GM19395 (cell line): Measurements from ENCODE around the gene DNAJC6.

ENCODE experiments used
- ATAC-seq: cut with Tn5 transposase; IDR thresholded peaks from one replicate; pipeline ENCODE4 v1.9.1; 2021; ENCODE audit warnings: mild to moderate bottlenecking, moderate library complexity; ENCODE audit not compliant: unreplicated experiment

DNAJC6 gene

DNA sequence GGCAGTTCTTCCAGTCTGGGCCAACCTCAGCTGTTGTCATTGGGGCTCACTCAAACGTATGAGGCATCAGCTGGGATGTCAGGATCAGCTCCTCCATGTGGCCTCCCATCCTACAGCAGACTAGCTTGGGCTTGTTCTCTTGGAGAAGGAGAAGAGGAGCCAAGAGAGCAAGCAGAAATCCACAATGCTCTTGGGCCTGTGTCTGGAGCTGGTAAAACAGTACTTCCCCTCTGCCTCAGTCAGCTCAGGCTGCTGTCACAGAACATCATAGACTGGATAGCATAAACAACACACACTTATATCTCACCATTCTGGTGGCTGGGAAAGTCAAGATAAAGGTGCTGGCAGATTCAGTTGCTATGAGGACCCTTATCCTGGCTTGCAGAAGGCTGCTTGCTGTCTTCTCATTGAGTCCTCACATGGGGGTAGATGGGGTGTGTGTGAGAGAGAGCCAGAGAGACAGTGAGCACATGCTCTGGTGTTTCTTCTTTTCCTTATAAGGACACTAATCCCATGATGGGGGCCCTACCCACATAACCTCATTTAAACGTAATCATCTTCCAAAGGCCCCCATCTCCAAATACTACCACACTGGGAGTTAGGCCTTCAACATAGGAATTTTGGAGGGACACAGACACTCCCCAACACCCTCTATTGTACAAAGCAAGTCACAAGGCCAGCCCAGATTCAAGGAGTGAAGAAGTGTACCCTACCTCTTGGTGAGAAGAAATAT is 16.3 kb upstream of the DNAJC6 start:
- ATAC-seq: no peak

DNA sequence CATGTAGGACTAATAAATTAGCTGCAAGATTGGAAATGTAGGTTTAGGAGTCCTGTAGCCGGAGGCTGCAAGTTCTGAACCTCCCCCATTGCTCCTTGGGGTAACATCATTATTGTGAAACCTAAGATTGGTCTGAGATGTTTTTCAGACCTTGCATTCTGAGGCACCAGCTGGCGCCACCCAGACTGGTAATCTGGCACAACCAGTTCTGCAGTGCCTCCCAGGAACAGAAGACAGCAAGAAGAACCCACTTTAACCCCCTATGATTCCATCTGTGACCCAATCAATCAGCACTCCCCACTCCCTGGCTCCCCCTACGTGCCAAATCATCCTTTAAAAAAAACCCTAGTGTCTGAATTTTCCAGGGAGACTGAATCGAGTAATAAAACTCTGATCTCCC is 11.6 kb upstream of the DNAJC6 start:
- ATAC-seq: no peak

DNA sequence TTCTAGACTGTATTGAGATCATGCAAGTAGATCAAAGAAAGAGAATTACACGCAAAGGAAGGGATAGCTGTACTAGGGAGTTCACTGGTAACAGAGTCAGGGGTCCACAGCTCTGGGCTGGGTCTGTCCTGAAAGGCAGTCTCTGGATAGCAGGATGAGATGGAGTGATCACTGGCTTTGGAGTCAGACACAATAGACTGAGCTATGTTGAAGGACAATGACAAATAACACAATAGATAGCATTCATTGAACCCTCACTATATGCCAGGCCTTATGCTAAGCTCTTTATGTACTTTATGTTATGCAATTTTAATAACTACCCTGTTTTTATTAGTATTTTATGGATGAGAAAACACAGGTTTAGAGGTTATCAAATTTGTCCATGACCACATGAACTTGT is 10.0 kb upstream of the DNAJC6 start:
- ATAC-seq: no peak

DNA sequence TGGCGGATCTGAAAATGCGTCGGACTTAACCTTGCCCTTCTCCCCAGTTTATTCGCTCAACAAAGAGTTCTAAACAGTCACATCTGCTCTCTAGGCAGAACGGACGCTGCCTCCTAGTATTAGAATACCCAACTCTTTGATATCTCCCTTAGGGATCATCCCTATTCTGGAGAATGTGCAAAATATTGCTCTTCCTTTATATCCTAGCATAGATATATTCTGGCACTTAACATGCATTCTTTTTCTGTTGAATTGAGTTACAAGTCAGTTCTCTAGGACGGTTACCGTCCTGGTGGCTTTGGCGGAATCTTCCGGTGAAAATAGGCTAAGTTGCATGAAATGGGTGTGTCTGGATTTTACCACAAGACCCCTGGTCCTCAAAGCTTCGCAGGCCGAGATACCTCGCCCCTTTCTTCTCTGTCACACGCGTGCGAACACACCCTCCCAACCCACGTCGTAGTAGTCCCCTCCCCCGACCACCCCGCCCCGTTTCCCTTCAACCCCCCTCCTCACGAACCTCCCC is 501 bp upstream of the DNAJC6 start:
- no peak for ATAC-seq

DNA sequence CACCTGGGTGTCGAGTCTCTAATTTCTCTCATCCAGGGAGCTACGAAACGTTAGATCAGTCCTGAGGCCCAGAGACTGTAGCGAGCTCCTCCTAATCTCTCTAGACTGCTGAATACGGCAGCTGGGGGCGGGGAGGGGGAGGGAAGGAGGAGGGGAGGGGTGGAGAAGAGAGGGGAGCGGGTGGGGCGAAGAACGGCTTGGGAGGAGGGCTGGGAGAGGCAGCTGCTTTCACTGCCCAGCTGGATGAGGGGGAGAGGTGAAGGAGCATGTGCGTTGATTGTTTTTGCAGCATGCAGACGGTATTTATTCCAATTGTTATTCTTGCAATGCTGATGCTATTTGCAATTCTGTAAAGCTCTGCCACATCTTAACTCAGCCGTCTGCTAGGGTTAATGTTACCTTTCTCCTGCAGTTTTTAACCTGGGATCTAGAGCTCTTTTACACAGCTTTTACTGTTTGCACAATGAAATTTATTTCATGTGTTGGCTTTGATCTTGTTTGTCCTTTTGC is 790 bp downstream of the DNAJC6 start:
- peak; percentile 32 for ATAC-seq

DNA sequence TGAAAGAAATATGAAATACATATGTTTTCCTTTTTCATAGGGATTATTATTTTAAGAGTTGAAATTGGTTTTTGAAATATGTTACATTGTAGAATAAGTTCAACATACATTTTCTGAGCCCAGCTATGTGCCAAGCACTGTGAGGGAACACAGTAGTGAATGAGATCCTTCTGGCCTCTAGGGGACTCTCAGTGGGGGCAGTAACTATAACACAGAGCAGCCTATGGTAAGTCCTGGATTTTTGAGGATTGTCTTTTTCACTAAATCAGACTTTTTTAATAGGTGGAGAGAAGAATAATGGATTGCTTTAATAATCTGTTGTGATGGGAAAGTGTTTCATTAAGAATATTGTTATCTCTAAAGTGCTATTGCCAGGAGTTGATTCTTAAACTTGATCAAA is 2.4 kb downstream of the DNAJC6 start:
- ATAC-seq: no peak

DNA sequence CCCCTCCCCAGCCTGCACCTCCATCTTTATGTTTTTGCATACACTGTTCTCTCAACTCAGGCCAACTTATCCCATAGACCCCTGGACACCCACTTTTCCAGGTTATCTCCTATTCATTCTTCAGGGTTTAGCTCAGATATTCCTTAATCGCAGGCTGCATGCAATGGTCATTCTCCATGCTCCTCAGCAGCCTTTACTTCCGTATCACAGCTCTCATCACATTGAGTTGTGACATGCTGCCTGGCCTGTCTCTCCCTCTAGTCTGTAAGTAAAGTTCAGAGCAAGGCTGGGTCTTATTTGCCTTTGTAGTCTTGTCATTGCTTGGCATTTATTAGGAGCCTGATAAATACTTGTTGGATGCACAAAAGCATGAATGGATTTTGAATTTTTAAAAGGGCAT is 6.9 kb downstream of the DNAJC6 start:
- no peak for ATAC-seq

DNA sequence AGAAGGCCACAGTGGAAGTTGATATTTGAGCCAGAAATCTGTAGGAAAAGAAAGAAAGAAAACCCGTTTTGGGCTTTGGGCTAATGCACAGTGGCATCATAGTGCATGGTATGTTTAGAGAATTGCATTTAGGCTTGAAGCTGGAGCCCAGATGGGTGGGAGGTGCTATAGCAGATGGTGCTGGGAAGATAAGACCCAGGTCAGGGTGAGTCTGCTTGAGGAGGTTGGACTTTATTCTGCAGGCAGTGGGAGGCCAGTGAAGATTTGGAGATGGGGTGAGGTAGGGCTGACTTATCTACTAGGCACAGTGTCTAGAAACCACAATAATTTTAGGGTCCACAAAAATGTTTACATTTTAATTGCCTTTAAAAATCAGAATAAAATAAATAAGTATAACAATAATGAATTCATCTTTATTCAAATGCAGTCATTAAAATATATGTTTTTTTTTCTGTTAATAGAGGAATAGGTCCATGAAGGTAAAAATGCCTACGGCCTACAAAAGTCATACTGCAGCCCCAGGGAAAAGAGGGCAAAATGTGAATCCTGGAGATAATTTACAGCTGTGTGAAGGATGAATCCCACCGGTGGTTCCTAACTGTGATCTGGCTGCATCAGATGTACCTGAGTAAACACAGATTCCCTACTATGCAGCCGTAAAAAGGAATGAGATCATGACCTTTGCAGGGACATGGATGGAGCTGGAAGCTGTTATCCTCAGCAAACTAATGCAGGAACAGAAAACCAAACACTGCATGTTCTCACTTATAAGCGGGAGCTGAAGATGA is 8.7 kb downstream of the DNAJC6 start:
- ATAC-seq: no peak

DNA sequence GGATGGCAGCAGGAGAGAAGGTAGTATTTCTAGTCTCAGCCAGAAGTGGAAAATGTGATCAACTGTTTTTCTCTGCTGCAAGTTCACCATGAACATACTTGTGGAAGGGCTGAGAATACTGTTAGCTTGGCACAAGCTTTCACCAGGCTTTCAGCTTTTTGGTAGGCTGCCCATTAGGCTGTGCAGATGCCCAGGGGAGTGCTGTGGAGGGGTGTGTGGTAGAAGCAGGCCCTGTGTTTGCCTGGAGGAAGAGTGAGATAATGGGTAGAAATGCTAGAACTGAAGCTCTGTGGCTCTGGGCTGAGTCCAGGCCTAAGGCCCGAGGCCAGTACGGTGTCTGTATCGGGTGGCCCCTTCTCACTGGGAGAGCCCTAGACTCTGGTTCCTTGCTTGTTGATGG is 9.8 kb downstream of the DNAJC6 start:
- ATAC-seq: no peak

DNA sequence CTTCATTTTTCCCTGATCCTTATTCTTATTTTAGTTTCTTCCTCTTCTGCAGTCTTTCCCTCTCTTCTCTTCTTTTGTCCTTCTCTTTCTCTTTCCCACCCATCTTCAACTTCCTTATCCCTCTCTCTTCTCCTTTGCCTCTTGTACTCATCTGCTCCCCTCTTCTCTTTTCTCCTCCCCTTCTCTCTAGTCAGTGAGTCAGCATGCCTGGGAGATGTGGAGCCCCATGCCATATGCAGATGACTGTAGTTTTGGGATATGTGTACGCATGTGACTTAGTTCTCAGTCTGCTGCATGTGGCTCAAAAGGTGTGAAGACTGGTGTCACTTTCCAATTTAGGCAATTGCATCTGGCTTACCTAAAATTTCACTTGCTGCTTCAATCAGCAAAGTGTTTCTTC is 10.4 kb downstream of the DNAJC6 start:
- ATAC-seq: no peak

DNA sequence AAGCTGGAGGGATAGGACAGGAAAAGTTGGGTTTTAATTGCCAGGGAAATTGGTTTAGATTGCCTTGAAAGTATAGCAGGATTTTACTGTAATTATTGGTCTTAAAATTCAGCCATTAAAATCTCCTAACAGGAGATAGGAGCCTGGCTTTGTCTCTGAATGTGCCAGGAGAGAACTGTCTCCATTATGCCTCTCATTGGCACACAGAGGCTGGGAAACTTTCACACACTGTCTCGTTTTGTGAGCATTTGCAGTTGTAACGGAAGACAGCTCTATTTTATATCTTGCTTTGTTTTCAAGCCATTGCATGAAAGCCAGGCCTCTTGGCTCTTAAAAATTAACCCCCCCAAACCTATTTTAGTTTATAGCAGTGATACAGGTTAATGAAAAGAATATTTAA is 12.5 kb downstream of the DNAJC6 start:
- ATAC-seq: no peak

DNA sequence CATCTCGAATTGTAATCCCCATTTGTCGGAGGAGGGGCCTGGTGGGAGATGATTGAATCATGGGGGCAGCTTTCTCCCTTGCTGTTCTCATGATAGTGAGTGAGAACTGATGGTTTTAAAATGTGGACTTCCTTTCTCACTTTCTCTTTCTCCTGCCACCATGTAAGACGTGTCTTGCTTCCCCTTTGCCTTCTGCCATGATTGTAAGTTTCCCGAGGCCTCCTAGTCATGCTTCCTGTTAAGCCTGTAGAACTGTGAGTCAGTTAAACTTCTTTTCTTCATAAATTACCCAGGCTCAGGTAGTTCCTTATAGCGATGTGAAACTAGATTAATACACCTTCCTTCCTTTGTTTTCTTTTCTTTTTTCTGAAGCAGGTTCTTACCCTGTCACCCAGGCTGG is 13.9 kb downstream of the DNAJC6 start:
- ATAC-seq: no peak

DNA sequence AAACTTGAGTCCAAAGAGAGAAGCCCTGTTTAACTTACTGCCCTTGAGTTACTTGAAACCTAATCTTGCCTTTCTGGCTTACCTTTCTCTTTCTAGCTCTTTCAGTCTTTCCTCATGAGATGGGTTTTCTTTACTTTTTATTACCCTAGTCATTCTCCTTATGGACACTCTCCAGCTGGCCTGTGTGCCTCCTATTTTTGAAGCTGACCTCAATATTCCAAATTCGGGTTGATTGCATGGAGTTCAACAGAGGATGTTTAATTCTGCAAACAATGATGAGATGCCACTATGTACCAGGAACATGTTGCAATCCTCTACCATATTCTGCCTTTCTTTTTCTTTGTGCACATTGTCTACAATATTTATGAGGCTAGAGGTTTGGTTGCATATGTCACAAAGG is 20.7 kb downstream of the DNAJC6 start:
- ATAC-seq: no peak

DNA sequence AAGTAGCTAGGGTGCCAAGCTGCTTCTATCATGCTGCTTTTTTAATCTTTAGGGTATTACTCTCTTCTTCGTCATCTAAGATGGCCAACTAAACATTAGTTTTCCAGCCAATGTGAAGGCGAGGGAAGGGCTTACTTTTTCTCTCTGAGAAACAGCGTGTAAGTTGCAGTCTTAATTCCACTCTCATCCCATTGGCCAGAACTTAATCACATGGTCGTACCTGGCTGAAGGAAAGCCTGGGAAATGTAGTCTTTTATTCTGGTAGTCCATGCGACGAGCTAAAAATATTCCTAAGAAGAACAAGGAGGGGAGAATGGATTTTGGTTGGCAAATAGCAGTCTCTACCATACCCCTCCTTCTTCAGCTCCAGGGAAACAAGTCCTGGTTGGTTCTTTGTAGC is 21.5 kb downstream of the DNAJC6 start:
- ATAC-seq: no peak

DNA sequence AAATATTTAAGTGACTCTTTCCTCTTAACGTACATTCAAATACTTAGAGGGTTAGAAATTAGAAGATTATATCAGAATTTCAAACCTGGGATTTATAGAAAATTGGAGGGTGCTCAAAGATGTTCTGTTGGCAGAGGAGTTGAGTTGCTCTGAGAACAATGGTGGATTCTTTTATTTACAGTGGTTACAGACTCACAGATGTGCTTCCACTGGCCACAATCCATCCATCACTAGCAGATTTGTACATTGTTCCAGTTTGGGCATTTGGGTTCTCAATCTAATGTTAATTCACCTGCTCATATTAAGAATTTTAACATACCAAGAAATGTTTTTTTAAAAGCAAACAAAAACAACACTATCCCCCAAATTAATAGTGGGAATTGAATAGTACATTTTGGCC is 23.5 kb downstream of the DNAJC6 start:
- ATAC-seq: no peak

DNA sequence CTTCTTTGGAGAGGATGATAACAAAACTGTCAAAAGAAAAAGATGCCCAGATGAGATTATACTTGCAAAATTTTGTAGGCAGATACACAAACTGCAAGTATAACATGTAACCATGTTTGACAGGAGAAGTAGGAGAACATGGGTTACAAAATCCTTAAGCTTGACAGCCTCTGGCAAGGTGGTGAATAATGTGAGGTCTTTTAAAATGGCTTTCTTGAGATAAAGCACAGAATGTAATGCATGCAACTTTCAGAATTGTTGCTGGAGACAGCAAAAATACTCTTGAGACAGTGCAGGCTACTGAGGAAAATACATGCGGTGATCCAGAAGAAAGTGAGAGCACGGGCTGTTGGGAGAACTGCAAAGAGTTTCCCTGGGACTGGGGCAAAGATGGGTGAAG is 24.7 kb downstream of the DNAJC6 start:
- ATAC-seq: no peak

DNA sequence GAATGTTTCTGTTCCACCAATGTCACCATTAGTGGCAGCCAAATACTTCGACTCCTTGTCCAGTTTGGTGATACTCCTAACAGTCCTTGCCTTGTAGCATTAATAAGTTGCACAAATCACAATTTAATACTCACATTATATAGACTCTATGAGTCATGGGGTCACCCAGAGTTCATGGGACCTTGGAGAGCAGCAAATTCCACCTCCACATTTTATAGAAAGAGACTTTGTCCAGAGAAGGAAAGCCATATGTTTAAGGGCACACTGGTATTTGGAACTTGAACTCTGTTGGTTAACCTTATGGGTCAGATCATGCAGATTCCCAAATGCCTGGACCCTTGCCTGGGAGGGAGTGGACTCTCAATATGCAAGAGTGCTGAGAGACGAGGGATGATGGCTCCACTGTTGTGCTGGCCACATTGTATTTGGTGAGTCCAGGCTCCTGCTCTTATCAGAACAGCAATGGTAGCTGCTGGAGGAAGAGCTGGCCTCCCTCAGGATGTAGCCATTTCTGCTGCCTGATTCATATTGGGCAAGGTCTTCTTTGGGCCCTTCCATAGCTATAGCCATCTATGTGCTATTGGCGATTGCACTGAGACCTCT is 30.6 kb downstream of the DNAJC6 start:
- no peak for ATAC-seq

DNA sequence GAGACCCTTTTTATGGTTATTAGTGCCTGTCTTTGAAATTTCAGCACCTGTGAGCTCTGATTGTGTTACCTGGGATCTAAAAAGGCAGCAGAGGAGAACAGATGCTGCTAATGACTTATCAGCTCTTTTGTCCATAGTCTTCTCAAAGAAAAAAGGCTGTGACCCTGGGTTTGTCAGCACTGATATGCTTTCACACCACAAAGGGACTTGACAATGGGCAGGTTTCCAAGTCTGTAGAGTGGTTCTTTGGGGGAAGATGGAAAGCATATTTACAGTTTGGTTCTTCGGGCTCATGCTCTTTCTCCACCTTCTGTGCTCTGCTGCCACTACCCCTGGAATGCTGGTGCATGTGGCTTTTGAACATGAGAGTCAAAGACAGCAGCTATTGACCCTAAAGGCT is 32.0 kb downstream of the DNAJC6 start:
- ATAC-seq: no peak

DNA sequence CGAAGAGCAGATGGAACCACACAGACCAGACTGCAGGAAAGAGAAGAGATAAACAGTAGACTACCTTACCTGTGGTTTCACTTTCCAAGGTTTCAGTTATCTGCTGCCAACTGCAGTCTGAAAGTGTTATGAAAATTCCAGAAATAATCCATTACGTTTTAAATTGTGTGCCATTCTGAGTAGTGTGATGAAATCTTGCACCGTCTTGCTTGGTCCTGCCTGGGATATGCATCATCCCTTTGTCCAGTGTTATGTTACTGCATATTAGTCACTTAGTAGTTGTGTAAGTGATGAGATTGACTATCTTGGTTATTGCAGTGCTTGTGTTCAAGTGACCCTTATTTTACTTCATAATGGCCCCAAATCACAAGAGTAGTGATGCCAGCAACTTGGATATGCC is 33.9 kb downstream of the DNAJC6 start:
- no peak for ATAC-seq

DNA sequence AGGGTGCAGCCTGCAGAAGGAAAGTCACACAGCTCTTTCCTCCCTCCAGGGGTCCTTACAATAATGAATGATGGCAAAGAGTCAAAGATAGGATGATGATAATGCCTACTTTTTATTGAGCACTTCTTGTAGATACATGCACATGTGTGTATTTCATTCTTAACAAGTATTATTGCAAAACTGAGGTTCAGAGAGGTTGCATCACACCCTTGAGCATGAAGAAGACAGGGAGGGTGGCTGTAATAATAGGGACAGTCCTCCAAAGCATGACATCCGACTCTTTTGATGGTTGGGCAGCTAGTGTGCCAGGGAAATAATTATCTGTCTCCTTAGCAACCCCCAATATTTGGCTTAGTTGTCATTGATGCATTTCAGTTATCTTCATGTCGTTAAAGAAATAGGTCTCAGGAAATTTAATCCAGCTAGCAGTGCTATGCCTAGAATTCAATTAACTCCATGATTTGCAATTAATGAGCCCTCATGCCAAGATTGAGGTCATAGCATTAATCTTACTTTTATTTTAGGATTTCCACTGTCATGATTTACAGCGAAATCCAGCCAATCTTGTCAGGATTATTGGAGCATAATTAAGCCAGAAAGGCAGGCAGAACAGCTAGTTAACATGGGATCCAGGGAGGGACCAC is 35.0 kb downstream of the DNAJC6 start:
- no peak for ATAC-seq

DNA sequence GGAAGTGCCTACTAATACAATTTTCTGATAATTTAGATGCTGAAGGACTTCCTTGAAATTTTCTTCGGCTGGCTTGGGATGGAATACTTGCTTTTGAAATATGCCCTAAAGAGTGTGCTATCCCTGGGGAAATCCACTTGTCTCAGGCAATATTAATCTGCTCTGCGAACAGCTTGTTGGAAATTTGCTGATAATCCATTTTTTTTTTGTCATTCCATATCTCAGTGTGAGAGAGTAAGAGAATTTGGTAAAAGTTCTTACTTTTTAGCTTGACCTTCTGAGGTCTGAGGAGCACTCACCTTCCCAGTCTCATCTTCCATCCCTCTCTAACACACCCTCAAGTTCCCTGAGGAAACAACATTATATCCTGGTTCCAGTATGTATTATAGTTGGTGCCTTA is 36.8 kb downstream of the DNAJC6 start:
- no peak for ATAC-seq
